ENCODE data around the gene MYH10.
"Not testable (repeated sequence)": the region's sequence is repeated elsewhere in the genome, so short reads cannot be mapped to it uniquely, and the experiment has no call there.

MYH10 gene

GRCh38 chr17:8542599-8543502, 87.7 kb downstream of the MYH10 start:
- no peak for DNase-seq

- not testable (repeated sequence) for DNase-seq
These were observed 90.5 kb downstream of the MYH10 start for GRCh38 chr17:8539976-8540375.

- no peak for DNase-seq
These were observed 92.8 kb downstream of the MYH10 start for GRCh38 chr17:8537734-8538133.

- DNase-seq = no peak
These were observed 95.9 kb downstream of the MYH10 start for GRCh38 chr17:8534498-8535188.

GRCh38 chr17:8532021-8532420, 98.5 kb downstream of the MYH10 start:
- DNase-seq = no peak

- DNase-seq = no peak
These were observed 107.9 kb downstream of the MYH10 start for GRCh38 chr17:8522577-8522976.

GRCh38 chr17:8520981-8521380, 109.5 kb downstream of the MYH10 start:
- DNase-seq = no peak

- DNase-seq = no peak
These were observed 111.7 kb downstream of the MYH10 start for GRCh38 chr17:8518850-8519249.

GRCh38 chr17:8518326-8518725, 112.2 kb downstream of the MYH10 start:
- no peak for DNase-seq

- DNase-seq = no peak
These were observed 115.7 kb downstream of the MYH10 start for GRCh38 chr17:8514801-8515200.

- no peak for DNase-seq
These were observed 124.4 kb downstream of the MYH10 start for GRCh38 chr17:8506145-8506544.

GRCh38 chr17:8504460-8505207, 125.9 kb downstream of the MYH10 start:
- no peak for DNase-seq

GRCh38 chr17:8503807-8504206, 126.7 kb downstream of the MYH10 start:
- no peak for DNase-seq

- no peak for DNase-seq
These were observed 127.2 kb downstream of the MYH10 start for GRCh38 chr17:8503368-8503767.

- DNase-seq = no peak
These were observed 128.4 kb downstream of the MYH10 start for GRCh38 chr17:8502126-8502525.

- DNase-seq = no peak
These were observed 129.9 kb downstream of the MYH10 start for GRCh38 chr17:8500609-8501008.

GRCh38 chr17:8499614-8500013, 130.9 kb downstream of the MYH10 start:
- DNase-seq = no peak

GRCh38 chr17:8499171-8499570, 131.4 kb downstream of the MYH10 start:
- no peak for DNase-seq

GRCh38 chr17:8496081-8496480, 134.4 kb downstream of the MYH10 start:
- DNase-seq = no peak

- DNase-seq = no peak
These were observed 135.9 kb downstream of the MYH10 start for GRCh38 chr17:8494506-8495111.

GRCh38 chr17:8494021-8494420, 136.5 kb downstream of the MYH10 start:
- no peak for DNase-seq

- no peak for DNase-seq
These were observed 138.4 kb downstream of the MYH10 start for GRCh38 chr17:8492121-8492520.

All from GDM1 (cell line).